Measurements from ENCODE around the gene GEMIN5. TPM values are rescaled to one million over a fixed set of nuclear protein-coding genes. Genes with fewer than 3 reads are reported as not detected.

Gene GEMIN5
- total RNA-seq, 2 experiments from 2014 or later = 32.9 to 33.0 TPM

DNA sequence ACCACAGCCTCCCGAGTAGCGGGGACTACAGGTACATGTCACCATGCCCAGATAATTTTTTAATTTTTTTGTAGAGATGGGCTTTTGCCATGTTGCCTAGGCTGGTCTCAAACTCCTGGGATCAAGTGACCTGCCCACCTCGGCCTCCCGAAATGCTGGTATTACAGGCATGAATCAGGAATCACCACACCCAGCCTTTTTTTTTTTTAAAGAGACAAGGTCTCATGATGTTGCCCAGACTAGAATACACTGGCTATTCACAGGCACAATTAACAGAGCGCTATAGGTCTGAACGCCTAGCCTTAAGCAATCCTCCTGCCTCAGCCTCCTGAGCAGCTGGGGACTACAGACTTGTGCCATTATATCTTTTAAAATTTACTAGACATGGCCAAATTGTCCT is 36.1 kb downstream of the GEMIN5 start:
- H3K4me1 Mint-ChIP-seq = no peaks in the 10 kb centered on the region
- H3K4me3 Mint-ChIP-seq = no peak overlapping the region
- H3K9me3 Mint-ChIP-seq (ENCODE audit: low read depth) = no peaks in the 10 kb centered on the region
- no peaks in the 10 kb centered on the region for H3K27me3 Mint-ChIP-seq
- DNase-seq (no peak), ATAC-seq (no peak)
- no peak overlapping the region for H3K27ac Mint-ChIP-seq
- ChIA-PET CTCF (interaction anchor here (0.7 kb wide), 1 partner anchor 1530 kb away, joined by 3 read pairs; no protein-coding TSS in a partner anchor), POLR2A (no interaction called here)
- intact Hi-C loops (cut with DNase I, micrococcal nuclease) = no loop called here
- peaks cover 49% of the 10 kb centered on the region for H3K36me3 Mint-ChIP-seq (ENCODE audit: low read depth)

DNA sequence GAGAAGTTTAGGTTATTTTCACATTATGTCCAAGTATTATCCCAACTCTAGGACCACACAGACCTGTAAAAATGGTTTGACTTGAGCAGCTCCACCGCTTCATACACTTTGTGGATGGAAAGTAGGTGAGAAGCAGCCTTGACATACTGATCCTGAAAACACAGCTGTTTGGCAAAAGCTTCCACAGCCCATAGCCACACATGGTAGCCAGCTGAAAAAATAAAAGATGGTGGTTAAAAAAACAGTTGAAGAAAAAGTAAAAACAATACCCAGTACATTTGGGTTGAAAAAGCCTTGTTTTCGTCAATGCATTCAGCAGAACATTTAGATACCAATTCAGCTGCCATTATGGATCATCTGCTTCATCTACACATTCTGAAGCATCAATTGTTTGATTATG is 36.7 kb downstream of the GEMIN5 start:
- intact Hi-C loops (cut with DNase I, micrococcal nuclease) = no loop called here
- ChIA-PET CTCF (no interaction called here), POLR2A (no interaction called here)
- H3K4me3 Mint-ChIP-seq = no peak overlapping the region
- no peaks in the 10 kb centered on the region for H3K4me1 Mint-ChIP-seq
- H3K9me3 Mint-ChIP-seq (ENCODE audit: low read depth) = no peaks in the 10 kb centered on the region
- H3K27ac Mint-ChIP-seq = no peak overlapping the region
- H3K27me3 Mint-ChIP-seq = no peaks in the 10 kb centered on the region
- DNase-seq (no peak), ATAC-seq (no peak)
- H3K36me3 Mint-ChIP-seq (ENCODE audit: low read depth) = peaks cover 53% of the 10 kb centered on the region

DNA sequence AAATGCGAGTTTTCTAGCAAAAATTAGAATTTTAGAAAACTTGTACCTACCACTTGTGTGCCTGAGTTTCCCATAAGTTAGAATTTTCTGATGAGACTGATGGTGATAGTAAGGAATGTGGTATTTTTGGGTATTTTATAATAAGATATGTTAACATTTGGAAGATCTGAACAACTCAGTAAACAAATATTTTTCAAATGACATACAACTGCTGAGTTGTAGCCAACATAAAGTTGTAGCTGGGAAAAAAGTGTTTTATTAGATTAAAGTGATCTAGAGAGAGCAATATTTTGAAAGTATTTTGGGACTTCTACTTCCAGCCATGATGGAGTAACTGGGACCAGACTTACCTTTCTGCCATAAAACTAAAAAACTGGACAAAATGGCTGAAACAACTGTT is 37.9 kb downstream of the GEMIN5 start:
- ChIA-PET POLR2A (no interaction called here), CTCF (no interaction called here)
- intact Hi-C loops (cut with DNase I, micrococcal nuclease) = no loop called here

DNA sequence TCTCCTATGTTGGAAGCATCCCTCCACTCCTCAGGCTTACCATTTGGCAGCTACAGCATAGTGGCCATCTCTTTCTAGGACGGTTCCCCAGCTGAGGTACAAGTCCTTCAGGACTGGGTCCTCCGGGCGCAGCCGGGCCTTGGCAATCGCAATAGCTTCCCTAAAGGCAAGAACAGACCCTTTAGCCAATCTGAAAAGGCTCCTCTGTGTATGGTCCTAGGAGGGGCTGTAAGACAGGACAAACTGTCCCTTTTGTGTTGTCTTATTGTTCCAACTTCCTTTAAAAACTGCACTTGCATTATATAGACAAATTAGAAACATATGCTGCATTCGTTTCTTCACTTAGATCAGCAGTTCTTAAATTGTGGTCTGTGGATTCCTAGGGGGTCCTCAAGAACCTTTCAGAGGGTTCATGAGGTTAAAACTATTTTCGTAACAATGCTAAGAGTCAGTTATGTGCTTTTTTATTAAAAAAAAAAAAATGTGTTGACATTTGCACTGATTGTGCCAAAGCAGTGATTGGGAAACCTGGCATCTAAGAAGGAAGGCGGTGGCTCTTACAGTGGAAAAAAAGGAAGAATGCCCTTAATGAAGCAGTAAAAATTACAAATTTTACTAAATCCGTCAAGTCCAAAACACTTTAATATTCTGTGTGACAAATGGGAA is 38.7 kb downstream of the GEMIN5 start:
- POLR2A ChIA-PET = no interaction called here
- ATAC-seq (no peak), DNase-seq (no peak)
- no peaks in the 10 kb centered on the region for H3K9me3 Mint-ChIP-seq (ENCODE audit: low read depth)
- no peak overlapping the region for H3K27ac Mint-ChIP-seq
- H3K36me3 Mint-ChIP-seq (ENCODE audit: low read depth) = peaks cover 59% of the 10 kb centered on the region
- H3K4me3 Mint-ChIP-seq = no peak overlapping the region
- H3K27me3 Mint-ChIP-seq = no peaks in the 10 kb centered on the region
- intact Hi-C loops (cut with DNase I, micrococcal nuclease) = no loop called here
- no peaks in the 10 kb centered on the region for H3K4me1 Mint-ChIP-seq
- CTCF ChIA-PET = no interaction called here

More for the DNA sequence above, 37.9 kb downstream of the GEMIN5 start:
- no peaks in the 10 kb centered on the region for H3K9me3 Mint-ChIP-seq (ENCODE audit: low read depth)
- H3K36me3 Mint-ChIP-seq (ENCODE audit: low read depth) = peaks cover 61% of the 10 kb centered on the region
- DNase-seq = no peak
- no peak overlapping the region for H3K4me3 Mint-ChIP-seq
- H3K4me1 Mint-ChIP-seq = no peaks in the 10 kb centered on the region
- ATAC-seq = no peak
- no peaks in the 10 kb centered on the region for H3K27me3 Mint-ChIP-seq
- H3K27ac Mint-ChIP-seq = no peak overlapping the region

DNA sequence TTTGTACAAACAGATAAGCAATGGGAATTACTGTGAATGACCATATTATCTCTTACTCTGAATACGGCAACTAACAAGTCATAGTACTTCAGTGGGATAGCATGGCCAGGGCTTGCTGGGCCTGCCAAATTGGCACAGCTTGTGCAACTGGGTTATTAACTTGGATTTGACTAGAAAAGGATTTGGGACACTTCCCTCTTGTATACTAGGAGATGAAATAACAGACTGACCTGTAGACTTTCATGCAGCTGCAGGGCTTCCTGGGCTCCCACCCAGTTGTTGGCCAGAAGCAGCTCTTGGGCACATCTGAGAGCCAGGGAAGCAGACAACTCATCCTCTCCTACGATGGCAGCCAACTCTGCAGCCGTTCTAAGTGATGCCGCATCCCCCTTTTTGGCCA is 39.8 kb downstream of the GEMIN5 start:
- ATAC-seq = no peak
- H3K4me1 Mint-ChIP-seq = no peaks in the 10 kb centered on the region
- ChIA-PET POLR2A (no interaction called here), CTCF (no interaction called here)
- H3K9me3 Mint-ChIP-seq (ENCODE audit: low read depth) = no peaks in the 10 kb centered on the region
- intact Hi-C loops (cut with DNase I, micrococcal nuclease) = no loop called here
- no peaks in the 10 kb centered on the region for H3K27me3 Mint-ChIP-seq
- peaks cover 60% of the 10 kb centered on the region for H3K36me3 Mint-ChIP-seq (ENCODE audit: low read depth)
- no peak overlapping the region for H3K27ac Mint-ChIP-seq
- DNase-seq = no peak
- no peak overlapping the region for H3K4me3 Mint-ChIP-seq

DNA sequence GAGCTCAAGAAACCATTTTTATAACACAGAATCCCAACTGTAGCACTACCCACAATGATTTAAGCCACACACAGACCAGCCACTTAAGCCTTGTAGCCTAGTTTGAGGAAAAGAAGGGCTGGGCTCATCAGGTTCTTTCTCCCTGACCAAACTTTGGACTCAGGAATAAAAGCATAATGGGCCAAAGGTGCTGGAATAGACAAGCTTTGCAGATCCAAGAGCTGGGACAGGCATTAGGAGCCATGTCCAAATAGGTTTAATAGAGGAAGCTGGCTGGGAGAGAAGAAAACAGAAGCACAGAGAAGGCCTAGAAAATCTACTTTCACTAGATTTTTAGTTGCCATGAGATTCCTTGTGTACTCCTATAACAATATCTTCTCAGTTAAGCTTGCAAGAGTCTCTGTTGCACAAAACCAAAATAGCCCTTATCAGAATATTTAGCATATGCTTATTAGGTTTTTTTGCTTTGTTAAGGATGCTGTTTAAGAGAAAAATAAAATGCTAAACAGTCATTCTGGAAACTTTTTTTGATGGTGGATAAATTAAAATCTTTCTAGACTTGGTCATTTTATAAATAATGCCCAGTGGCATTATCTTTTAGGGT is 41.3 kb downstream of the GEMIN5 start:
- Mint-ChIP-seq H3K27me3 (no peaks in the 10 kb centered on the region), H3K27ac (no peak overlapping the region), H3K36me3 (ENCODE audit: low read depth) (peaks cover 63% of the 10 kb centered on the region), H3K4me1 (no peaks in the 10 kb centered on the region), H3K4me3 (no peak overlapping the region), H3K9me3 (ENCODE audit: low read depth) (no peaks in the 10 kb centered on the region)
- POLR2A ChIA-PET = no interaction called here
- CTCF ChIA-PET = interaction anchor here (0.5 to 0.7 kb wide), 2 partner anchors 834 to 1008 kb away, joined by 3 to 4 read pairs; no protein-coding TSS in a partner anchor
- ATAC-seq (no peak), DNase-seq (no peak)
- intact Hi-C loops (cut with DNase I, micrococcal nuclease) = no loop called here

DNA sequence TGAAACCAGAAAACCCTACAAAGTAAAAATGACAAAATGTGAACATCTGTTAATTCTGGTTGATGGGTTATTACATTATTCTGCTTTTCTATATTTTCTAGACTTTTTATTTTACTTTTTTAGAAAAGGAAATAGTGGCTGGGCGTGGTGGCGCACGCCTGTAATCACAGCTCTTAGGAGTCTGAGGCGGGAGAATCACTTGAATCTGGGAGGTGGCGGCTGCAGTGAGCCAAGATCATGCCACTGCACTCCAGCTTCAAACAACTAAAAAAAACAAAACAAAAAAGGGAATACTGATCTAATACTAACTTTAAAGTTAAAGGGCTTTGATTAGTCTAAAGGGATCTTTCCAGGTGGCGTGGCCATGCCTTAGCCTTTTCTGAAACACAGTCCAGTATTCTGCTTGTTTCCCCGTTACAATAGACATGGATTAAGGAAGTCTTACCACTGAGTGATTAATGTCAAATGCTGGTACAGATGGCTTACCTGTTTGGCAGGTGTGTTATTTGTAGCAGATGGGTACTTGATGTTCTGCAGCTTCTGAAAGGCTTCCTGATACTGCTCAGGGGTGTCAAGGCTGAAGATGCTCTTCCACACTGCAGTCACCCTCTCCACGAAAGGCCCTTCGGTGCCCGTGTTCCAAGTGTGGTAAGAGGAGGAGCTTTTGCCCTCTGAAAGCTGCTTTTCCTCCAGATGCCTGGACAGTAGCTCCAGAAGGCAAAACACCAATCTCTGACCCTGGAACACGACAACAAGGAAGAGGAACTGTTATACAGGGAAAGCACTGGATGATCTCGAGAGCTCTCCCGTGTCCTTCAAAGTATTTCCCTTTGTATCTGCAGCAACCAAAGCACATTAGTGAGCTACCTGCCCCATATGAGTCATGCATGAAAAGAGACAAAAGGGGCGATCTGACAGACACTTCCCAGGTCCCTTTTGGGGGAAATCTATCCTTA is 42.1 kb downstream of the GEMIN5 start:
- Mint-ChIP-seq H3K36me3 (ENCODE audit: low read depth) (peaks cover 71% of the 10 kb centered on the region), H3K9me3 (ENCODE audit: low read depth) (no peaks in the 10 kb centered on the region), H3K27me3 (no peaks in the 10 kb centered on the region), H3K4me3 (no peak overlapping the region), H3K4me1 (no peaks in the 10 kb centered on the region), H3K27ac (no peak overlapping the region)
- ChIA-PET CTCF (interaction anchor here (0.7 to 1.1 kb wide), 2 partner anchors 21 to 245 kb away, joined by 3 read pairs; no protein-coding TSS in a partner anchor), POLR2A (no interaction called here)
- intact Hi-C loops (cut with DNase I, micrococcal nuclease) = no loop called here
- DNase-seq (no peak), ATAC-seq (no peak)

DNA sequence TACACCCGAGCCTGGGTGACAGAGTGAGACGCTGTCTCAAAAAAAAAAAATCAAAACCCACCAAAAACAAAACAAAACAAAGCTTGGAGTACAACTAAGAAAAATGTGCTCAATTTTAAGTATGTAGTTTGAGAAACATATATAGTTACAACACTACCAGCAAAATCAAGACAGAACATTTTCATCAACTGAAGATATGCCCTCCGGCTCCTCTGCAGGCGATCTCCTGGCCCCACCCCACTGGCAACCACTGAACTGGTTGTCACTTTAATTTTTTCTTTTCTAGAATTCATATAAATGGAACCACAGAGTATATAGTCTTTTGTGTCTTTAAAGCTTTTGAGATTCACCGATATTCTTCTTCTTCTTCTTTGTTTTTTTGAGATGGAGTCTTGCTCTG is 44.6 kb downstream of the GEMIN5 start:
- H3K9me3 Mint-ChIP-seq (ENCODE audit: low read depth) = no peaks in the 10 kb centered on the region
- POLR2A ChIA-PET = no interaction called here
- H3K27ac Mint-ChIP-seq = no peak overlapping the region
- ATAC-seq = no peak
- peaks cover 81% of the 10 kb centered on the region for H3K36me3 Mint-ChIP-seq (ENCODE audit: low read depth)
- intact Hi-C loops (cut with DNase I, micrococcal nuclease) = no loop called here
- no peak for DNase-seq
- H3K4me3 Mint-ChIP-seq = no peak overlapping the region
- no peaks in the 10 kb centered on the region for H3K4me1 Mint-ChIP-seq
- no peaks in the 10 kb centered on the region for H3K27me3 Mint-ChIP-seq
- CTCF ChIA-PET = no interaction called here

DNA sequence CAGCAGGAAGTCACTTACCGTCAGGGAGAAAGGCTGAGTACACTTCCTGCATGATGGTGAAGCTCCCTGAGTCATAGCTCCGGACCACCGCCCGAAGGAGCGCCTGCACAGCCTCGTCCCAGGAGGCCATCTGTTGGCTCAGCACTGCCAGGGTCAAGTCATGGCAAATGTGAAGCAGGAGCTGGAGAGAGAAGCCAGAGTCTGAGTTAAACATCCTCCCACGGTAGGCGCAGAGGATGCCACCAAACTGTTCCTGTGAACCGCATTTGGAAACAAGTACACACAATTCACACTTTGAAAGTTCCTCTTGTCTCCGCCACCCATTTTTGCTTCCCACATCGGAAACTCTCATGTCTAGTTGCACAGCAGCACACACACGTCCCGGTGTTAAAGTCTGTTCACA is 45.6 kb downstream of the GEMIN5 start:
- peaks cover 1% of the 10 kb centered on the region for H3K9me3 Mint-ChIP-seq (ENCODE audit: low read depth)
- ATAC-seq (no peak), DNase-seq (no peak)
- H3K36me3 Mint-ChIP-seq (ENCODE audit: low read depth) = peaks cover 82% of the 10 kb centered on the region
- intact Hi-C loops (cut with DNase I, micrococcal nuclease) = no loop called here
- H3K4me3 Mint-ChIP-seq = no peak overlapping the region
- ChIA-PET POLR2A (no interaction called here), CTCF (no interaction called here)
- no peaks in the 10 kb centered on the region for H3K4me1 Mint-ChIP-seq
- H3K27me3 Mint-ChIP-seq = no peaks in the 10 kb centered on the region
- H3K27ac Mint-ChIP-seq = no peak overlapping the region

DNA sequence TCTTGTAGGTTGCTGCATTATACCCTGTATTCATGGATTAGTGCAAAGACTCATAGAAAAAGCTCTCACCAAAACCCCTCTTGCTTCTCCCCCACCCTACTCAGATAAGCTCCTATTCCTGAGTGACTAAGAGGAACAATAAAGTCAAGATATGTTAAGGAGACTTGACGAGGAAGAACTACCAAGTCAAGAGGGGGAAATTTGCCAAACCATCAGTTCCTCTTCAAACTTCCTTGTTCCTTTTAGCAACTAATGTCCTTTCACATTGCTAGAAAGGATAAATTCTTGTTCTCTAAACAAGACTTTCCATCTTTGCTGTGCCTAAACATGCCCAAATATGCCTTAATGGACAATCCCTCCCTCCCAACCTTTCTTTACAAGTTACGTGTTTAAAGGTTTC is 52.6 kb downstream of the GEMIN5 start:
- POLR2A ChIA-PET = no interaction called here
- no peaks in the 10 kb centered on the region for H3K27me3 Mint-ChIP-seq
- no peak overlapping the region for H3K27ac Mint-ChIP-seq
- H3K4me1 Mint-ChIP-seq = no peaks in the 10 kb centered on the region
- no peak for ATAC-seq
- intact Hi-C loops (cut with DNase I, micrococcal nuclease) = no loop called here
- CTCF ChIA-PET = no interaction called here
- peaks cover 24% of the 10 kb centered on the region for H3K9me3 Mint-ChIP-seq (ENCODE audit: low read depth)
- DNase-seq = no peak
- peaks cover 91% of the 10 kb centered on the region for H3K36me3 Mint-ChIP-seq (ENCODE audit: low read depth)
- H3K4me3 Mint-ChIP-seq = no peak overlapping the region

DNA sequence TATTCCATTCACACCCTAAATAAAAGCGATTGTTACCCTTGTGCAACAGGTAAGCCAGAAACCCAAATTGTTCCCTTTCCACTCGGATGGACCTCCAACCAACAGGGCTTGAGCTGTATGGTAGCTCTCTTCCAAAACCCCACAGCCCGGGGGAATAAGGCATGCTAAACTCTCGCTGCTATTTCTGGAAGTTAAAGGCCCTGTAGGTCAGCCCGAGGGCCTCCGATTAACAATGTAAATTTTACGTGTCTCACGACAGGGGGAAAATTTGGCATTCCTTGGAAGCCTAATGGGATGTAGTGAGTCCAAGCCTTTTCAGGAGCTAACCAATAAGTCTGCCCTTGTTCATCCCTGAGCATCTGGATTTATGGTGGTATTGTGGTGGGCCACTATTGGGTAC is 53.6 kb downstream of the GEMIN5 start:
- Mint-ChIP-seq H3K27me3 (no peaks in the 10 kb centered on the region), H3K4me3 (no peak overlapping the region), H3K4me1 (no peaks in the 10 kb centered on the region), H3K9me3 (ENCODE audit: low read depth) (peaks cover 26% of the 10 kb centered on the region), H3K27ac (no peak overlapping the region), H3K36me3 (ENCODE audit: low read depth) (peaks cover 94% of the 10 kb centered on the region)
- ChIA-PET CTCF (interaction anchor here (0.6 kb wide), 1 partner anchor 1060 kb away, joined by 3 read pairs; no protein-coding TSS in a partner anchor), POLR2A (no interaction called here)
- intact Hi-C loops (cut with DNase I, micrococcal nuclease) = no loop called here
- ATAC-seq (no peak), DNase-seq (no peak)

DNA sequence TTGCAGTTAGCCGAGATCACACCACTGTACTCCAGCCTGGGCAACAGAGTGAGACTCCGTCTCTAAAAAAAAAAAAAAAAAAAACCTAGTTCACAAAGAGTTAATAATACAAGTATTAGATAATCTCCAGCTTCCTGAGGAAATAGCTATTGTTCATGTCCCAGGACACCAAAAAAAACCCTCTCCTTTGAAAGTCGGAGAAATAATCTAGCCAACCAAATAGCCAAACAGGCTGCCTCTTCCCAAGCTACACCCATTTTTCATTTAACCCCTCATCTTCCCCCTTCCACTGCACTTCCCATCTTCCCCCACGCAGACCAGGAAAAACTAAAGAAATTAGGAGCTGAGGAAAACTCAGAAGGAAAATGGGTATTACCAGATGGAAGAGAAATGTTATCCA is 56.0 kb downstream of the GEMIN5 start:
- Mint-ChIP-seq H3K27me3 (no peaks in the 10 kb centered on the region), H3K4me1 (no peaks in the 10 kb centered on the region), H3K4me3 (no peak overlapping the region), H3K36me3 (ENCODE audit: low read depth) (peaks cover 88% of the 10 kb centered on the region), H3K27ac (no peak overlapping the region), H3K9me3 (ENCODE audit: low read depth) (peaks cover 33% of the 10 kb centered on the region)
- POLR2A ChIA-PET = no interaction called here
- no peak for DNase-seq
- intact Hi-C loops (cut with DNase I, micrococcal nuclease) = no loop called here
- ATAC-seq = no peak
- CTCF ChIA-PET = interaction anchor here (0.6 to 1.4 kb wide), 2 partner anchors 13 to 441 kb away, joined by 3 read pairs; no protein-coding TSS in a partner anchor

Data from activated CD4-positive, alpha-beta T cell treated with anti-CD3 and anti-CD28 coated beads for 36 hours (primary cell).